ENCODE data around the gene FARSB.

FARSB gene

DNA sequence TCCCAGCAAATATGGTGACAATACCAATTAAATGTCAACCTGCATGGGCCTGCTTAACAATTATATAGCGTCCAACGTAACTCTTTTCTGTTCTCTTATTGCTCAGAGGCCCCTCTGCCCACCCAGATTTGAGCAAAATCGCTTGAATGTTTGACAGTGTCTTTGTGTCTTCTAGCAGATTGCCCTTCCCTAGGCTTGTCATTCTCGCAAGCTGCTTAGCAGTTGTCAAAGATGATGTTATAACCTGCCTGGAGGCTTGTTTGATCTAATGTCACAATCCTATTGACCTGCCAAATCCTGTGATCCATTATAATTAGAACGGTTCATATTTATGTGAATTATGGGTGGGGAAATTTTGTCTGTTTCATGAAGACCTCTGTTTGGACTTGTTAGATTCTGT lies 108.8 kb downstream of the FARSB start:
- no peak overlapping the region for H3K27ac ChIP-seq (ENCODE audit: low read length)
- H3K27me3 ChIP-seq (ENCODE audit: low read depth, low read length): no peaks in the 10 kb centered on the region
- no peak overlapping the region for H3K4me3 ChIP-seq (ENCODE audit: low read depth in 1 of 2, low read length in 2 of 2)
- no peaks in the 10 kb centered on the region for H3K36me3 ChIP-seq (ENCODE audit: control insufficient read depth in 1 of 2, insufficient read depth in 2 of 2, low read length in 2 of 2)
- peaks cover 5 to 22% of the 10 kb centered on the region in 2 donors for H3K4me1 ChIP-seq (ENCODE audit: control insufficient read depth in 1 of 2, insufficient read depth in 2 of 2, low read length in 2 of 2)
- no peaks in the 10 kb centered on the region for H3K9me3 ChIP-seq (ENCODE audit: control insufficient read depth in 1 of 2, low read length in 2 of 2)

DNA sequence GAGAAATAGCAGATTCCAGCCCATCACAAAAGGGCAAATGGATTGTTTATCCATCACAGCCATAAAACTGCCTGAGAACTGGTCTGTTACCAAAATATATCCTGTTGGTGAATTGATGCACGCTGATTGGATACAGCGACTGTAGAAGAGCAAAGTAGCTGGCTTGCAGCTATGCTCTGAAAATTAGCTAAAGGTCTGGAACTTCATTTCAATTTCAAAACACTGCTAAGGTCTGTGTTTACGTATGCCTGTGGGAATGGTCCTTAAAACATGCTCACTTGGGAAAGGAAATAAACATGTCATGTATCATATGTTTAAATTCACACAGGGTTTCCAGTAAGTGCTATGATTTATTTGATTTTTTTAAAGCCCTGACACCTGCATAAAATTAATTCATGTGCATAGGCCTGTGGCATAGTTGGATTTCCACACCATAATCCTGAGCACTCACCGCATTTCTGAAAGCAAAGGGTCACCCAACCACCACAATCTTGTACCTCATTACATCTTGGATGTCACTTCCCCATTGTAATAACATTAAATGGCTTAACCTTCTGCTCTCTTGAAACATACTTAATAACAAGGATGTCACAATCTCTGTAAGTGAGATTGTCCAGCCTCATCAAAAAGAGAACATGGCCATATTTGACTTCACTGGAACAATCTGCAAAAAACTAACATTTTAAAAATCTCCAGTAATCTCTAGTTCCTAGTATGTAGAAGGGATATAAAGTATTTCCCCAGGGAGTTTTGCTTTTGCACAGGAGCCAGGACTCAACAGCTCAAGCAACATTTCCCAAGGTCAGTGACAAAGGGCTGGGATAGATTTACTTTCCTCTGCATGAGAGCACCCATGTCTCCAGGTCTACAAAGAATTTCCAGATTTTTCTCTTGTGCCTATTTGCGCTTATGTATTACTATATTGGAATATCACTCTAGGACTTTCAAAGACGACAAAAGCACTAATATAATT lies 109.8 kb downstream of the FARSB start:
- Histone ChIP-seq H3K27ac (ENCODE audit: low read length) (no peak overlapping the region), H3K4me3 (ENCODE audit: low read depth in 1 of 2, low read length in 2 of 2) (no peak overlapping the region), H3K4me1 (ENCODE audit: control insufficient read depth in 1 of 2, insufficient read depth in 2 of 2, low read length in 2 of 2) (peaks cover 5 to 22% of the 10 kb centered on the region in 2 donors), H3K36me3 (ENCODE audit: control insufficient read depth in 1 of 2, insufficient read depth in 2 of 2, low read length in 2 of 2) (no peaks in the 10 kb centered on the region), H3K27me3 (ENCODE audit: low read depth, low read length) (no peaks in the 10 kb centered on the region), H3K9me3 (ENCODE audit: control insufficient read depth in 1 of 2, low read length in 2 of 2) (no peaks in the 10 kb centered on the region)

DNA sequence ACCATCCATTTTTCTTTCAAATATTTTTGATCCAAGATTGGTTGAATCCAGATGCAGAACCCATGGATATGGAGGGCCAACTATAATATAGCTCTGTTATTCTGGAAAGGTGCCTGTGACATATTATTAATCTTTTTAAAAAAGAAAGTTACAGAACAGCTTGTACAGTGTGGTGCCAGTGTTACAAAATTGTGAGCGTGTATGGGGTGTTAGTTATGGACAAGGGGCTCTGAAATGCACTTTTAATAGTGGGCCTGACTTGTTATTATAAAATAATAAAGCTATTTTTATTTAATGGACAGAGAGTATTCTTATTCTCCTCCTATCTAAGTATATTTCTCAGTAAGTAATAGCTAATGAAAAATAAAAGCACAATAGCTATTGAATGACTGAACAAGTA lies 111.2 kb downstream of the FARSB start:
- Histone ChIP-seq H3K27ac (ENCODE audit: low read length) (no peak overlapping the region), H3K4me3 (ENCODE audit: low read depth in 1 of 2, low read length in 2 of 2) (no peak overlapping the region), H3K9me3 (ENCODE audit: control insufficient read depth in 1 of 2, low read length in 2 of 2) (no peaks in the 10 kb centered on the region), H3K36me3 (ENCODE audit: control insufficient read depth in 1 of 2, insufficient read depth in 2 of 2, low read length in 2 of 2) (no peaks in the 10 kb centered on the region), H3K27me3 (ENCODE audit: low read depth, low read length) (no peaks in the 10 kb centered on the region), H3K4me1 (ENCODE audit: control insufficient read depth in 1 of 2, insufficient read depth in 2 of 2, low read length in 2 of 2) (peaks cover 5 to 22% of the 10 kb centered on the region in 2 donors)

DNA sequence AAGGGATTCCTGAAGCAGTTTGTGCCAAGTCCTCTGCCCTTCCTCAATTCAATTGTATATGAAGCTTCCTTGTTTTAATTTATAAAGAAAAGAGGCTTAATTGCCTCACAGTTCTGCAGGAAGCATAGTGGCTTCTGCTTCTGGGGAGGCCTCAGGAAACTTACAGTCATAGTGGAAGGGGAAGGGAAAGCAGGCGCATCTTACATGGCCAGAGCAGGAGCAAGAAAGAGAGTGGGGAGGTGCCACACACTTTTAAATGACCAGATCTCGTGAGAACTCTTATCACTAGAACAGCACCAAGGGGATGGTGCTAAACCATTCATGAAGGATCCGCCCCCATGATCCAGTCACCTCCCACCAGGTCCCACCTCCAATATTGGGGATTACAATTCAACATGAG lies 117.4 kb downstream of the FARSB start:
- no peaks in the 10 kb centered on the region for H3K36me3 ChIP-seq (ENCODE audit: control insufficient read depth in 1 of 2, insufficient read depth in 2 of 2, low read length in 2 of 2)
- no peaks in the 10 kb centered on the region for H3K9me3 ChIP-seq (ENCODE audit: control insufficient read depth in 1 of 2, low read length in 2 of 2)
- no peak overlapping the region for H3K4me3 ChIP-seq (ENCODE audit: low read depth in 1 of 2, low read length in 2 of 2)
- no peaks in the 10 kb centered on the region for H3K27me3 ChIP-seq (ENCODE audit: low read depth, low read length)
- no peaks in the 10 kb centered on the region for H3K4me1 ChIP-seq (ENCODE audit: control insufficient read depth in 1 of 2, insufficient read depth in 2 of 2, low read length in 2 of 2)
- no peak overlapping the region for H3K27ac ChIP-seq (ENCODE audit: low read length)

DNA sequence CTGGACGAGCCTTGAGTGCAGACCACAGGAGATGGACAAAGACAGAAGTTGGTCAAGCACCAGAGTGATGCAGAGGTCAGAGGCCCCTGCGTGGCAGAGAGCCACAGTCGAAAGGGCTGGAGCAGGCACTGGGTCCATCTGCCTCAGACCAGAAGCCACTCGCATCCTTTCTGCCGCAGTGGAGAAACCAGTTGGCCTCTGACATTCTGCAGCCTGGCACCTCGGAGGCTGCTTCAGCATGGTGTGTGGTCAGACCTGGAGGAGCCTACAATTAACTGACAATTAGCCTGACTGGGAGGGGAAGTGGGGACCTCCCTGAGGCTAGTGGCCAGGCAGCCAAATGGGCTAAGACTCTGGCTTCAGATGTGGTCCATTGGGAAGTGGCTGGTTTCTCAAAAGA lies 120.4 kb downstream of the FARSB start:
- H3K27me3 ChIP-seq (ENCODE audit: low read depth, low read length): no peaks in the 10 kb centered on the region
- no peak overlapping the region for H3K4me3 ChIP-seq (ENCODE audit: low read depth in 1 of 2, low read length in 2 of 2)
- no peaks in the 10 kb centered on the region for H3K9me3 ChIP-seq (ENCODE audit: control insufficient read depth in 1 of 2, low read length in 2 of 2)
- H3K36me3 ChIP-seq (ENCODE audit: control insufficient read depth in 1 of 2, insufficient read depth in 2 of 2, low read length in 2 of 2): no peaks in the 10 kb centered on the region
- H3K27ac ChIP-seq (ENCODE audit: low read length): no peak overlapping the region
- H3K4me1 ChIP-seq (ENCODE audit: control insufficient read depth in 1 of 2, insufficient read depth in 2 of 2, low read length in 2 of 2): no peaks in the 10 kb centered on the region

DNA sequence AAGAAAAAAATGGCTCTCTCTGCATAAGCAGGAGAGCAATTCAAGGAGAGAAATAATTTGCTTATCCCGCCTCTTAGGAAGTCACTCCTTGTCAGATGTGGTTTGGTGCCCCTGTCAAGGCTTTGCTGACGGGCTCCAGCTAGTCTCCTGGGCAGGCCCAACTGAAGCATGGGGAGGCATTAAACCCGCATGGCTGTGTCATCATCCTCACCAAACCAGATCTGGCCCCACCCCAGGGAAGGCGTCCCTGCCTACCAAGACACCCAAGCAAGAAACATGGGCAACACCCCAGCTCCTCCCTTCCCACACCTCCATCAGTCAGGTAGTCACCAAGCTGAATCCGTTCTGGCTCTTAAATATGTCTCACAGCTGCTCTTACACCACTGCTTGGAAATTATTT lies 123.6 kb downstream of the FARSB start:
- no peaks in the 10 kb centered on the region for H3K36me3 ChIP-seq (ENCODE audit: control insufficient read depth in 1 of 2, insufficient read depth in 2 of 2, low read length in 2 of 2)
- peaks cover 0 to 3% of the 10 kb centered on the region in 2 donors for H3K9me3 ChIP-seq (ENCODE audit: control insufficient read depth in 1 of 2, low read length in 2 of 2)
- H3K4me3 ChIP-seq (ENCODE audit: low read depth in 1 of 2, low read length in 2 of 2): no peak overlapping the region
- no peak overlapping the region for H3K27ac ChIP-seq (ENCODE audit: low read length)
- no peaks in the 10 kb centered on the region for H3K27me3 ChIP-seq (ENCODE audit: low read depth, low read length)
- H3K4me1 ChIP-seq (ENCODE audit: control insufficient read depth in 1 of 2, insufficient read depth in 2 of 2, low read length in 2 of 2): no peaks in the 10 kb centered on the region

DNA sequence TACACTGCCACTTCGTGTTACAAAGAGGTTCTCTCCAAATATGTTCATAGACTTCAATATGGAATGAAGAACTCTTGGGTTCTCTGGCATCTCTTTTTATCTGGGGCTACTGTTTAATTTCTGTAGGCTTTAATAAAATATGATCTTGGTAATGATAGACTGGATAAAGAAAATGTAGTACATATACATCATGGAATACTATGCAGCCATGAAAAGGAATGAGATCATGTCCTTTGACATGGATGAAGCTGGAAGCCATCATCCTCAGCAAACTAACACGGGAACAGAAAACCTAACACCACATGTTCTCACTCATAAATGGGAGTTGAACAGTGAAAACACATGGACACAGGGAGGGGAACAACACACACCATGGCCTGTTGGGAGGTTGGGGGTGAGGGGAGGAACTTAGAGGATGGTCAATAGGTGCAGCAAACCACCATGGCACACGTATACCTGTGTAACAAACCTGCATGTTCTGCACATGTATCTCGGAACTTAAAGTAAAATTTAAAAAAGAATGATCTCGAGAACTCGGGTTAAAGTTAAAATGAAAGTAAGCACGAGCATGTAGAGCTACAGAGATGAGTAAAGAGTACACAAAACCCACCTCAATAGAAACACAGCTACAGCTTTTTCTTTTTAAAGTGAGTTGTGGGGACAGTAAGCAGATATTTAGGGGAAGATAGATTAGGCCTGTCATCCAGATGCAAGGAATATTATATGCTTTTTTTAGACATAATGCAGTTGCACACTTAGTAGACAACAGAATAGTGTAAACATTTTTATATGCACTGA lies 129.2 kb downstream of the FARSB start:
- H3K27ac ChIP-seq (ENCODE audit: low read length): no peak overlapping the region
- peaks cover 0 to 3% of the 10 kb centered on the region in 2 donors for H3K9me3 ChIP-seq (ENCODE audit: control insufficient read depth in 1 of 2, low read length in 2 of 2)
- no peaks in the 10 kb centered on the region for H3K27me3 ChIP-seq (ENCODE audit: low read depth, low read length)
- no peaks in the 10 kb centered on the region for H3K4me1 ChIP-seq (ENCODE audit: control insufficient read depth in 1 of 2, insufficient read depth in 2 of 2, low read length in 2 of 2)
- H3K36me3 ChIP-seq (ENCODE audit: control insufficient read depth in 1 of 2, insufficient read depth in 2 of 2, low read length in 2 of 2): no peaks in the 10 kb centered on the region
- no peak overlapping the region for H3K4me3 ChIP-seq (ENCODE audit: low read depth in 1 of 2, low read length in 2 of 2)

DNA sequence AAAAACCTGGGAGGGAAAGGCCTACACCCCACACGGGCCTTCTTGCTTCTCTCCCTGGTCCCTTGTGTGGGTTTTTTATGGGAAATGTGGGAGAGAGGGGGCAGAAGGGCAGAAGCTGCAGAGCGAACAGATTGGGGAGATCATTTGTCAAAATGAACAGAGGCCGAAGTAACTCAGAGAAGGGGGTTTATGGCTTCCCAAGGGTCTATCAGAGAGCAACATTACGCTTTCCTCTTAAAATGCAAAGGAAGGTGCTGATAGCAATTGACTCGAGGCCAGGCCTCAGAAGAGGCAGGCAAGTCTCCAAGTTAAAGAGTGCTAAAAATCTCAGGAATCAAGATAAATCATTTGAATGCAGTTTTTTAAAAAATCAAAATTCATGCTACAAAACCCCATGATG lies 130.1 kb downstream of the FARSB start:
- Histone ChIP-seq H3K4me1 (ENCODE audit: control insufficient read depth in 1 of 2, insufficient read depth in 2 of 2, low read length in 2 of 2) (no peaks in the 10 kb centered on the region), H3K9me3 (ENCODE audit: control insufficient read depth in 1 of 2, low read length in 2 of 2) (peaks cover 0 to 3% of the 10 kb centered on the region in 2 donors), H3K27me3 (ENCODE audit: low read depth, low read length) (no peaks in the 10 kb centered on the region)

DNA sequence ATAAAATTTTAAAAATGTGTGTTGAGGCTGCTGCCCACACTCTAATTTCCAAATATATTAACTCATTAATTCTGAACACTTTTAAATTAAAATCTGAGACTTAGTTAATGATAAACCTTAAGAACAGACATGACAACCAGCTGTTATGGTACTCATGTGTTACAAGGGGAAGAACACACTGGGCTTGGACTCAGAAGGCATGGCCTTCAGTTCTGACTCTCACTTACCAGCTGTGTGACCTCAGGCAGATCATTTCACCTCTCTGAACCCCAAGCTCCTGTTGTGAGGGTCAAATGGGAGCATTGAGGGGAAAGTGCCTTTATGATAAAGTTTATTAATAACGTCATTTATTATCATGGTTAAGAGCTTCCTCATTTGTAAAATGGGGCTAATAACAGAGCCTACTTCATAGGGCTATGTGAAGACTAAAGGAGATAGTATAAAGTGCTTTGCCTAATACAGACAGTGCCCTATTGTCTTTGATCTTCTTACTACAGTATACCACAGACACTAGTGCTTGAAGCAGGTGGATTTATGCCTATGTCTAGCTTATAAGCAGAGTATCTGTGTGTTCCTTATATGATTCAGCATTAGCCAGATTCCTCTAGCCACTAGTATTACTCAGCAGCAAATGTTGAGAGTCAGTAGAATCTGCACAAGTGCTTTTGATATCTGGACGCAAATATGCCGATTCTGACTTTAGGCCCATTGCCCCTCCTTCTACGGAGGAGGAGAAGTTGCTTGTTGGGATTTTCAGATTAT lies 131.9 kb downstream of the FARSB start:
- no peak overlapping the region for H3K27ac ChIP-seq (ENCODE audit: low read length)
- no peaks in the 10 kb centered on the region for H3K36me3 ChIP-seq (ENCODE audit: control insufficient read depth in 1 of 2, insufficient read depth in 2 of 2, low read length in 2 of 2)
- no peak overlapping the region for H3K4me3 ChIP-seq (ENCODE audit: low read depth in 1 of 2, low read length in 2 of 2)
- no peaks in the 10 kb centered on the region for H3K27me3 ChIP-seq (ENCODE audit: low read depth, low read length)
- no peaks in the 10 kb centered on the region for H3K9me3 ChIP-seq (ENCODE audit: control insufficient read depth in 1 of 2, low read length in 2 of 2)
- no peaks in the 10 kb centered on the region for H3K4me1 ChIP-seq (ENCODE audit: control insufficient read depth in 1 of 2, insufficient read depth in 2 of 2, low read length in 2 of 2)

More for the DNA sequence above, 130.1 kb downstream of the FARSB start:
- Histone ChIP-seq H3K36me3 (ENCODE audit: control insufficient read depth in 1 of 2, insufficient read depth in 2 of 2, low read length in 2 of 2) (no peaks in the 10 kb centered on the region), H3K4me3 (ENCODE audit: low read depth in 1 of 2, low read length in 2 of 2) (no peak overlapping the region), H3K27ac (ENCODE audit: low read length) (no peak overlapping the region)

DNA sequence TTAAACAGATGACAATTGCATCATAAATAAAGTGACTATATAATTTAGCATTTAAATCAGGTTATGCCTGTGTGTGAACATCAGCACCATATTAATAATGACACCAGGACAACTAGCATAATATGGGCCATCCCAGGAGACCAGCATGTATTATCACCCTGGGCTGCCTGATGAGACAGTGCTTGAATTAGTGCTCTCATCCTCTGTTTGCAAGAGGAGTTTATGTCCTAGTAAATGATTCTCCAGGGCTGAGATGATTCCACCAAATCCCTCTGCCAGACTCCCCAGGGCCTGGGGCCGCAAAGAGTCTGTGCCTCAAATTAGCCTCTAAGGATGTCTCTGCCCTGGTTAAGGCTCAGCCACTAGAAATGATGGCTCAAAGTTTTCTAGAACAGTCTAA lies 133.8 kb downstream of the FARSB start:
- H3K9me3 ChIP-seq (ENCODE audit: control insufficient read depth in 1 of 2, low read length in 2 of 2): no peaks in the 10 kb centered on the region
- no peaks in the 10 kb centered on the region for H3K36me3 ChIP-seq (ENCODE audit: control insufficient read depth in 1 of 2, insufficient read depth in 2 of 2, low read length in 2 of 2)
- H3K4me3 ChIP-seq (ENCODE audit: low read depth in 1 of 2, low read length in 2 of 2): no peak overlapping the region
- no peaks in the 10 kb centered on the region for H3K4me1 ChIP-seq (ENCODE audit: control insufficient read depth in 1 of 2, insufficient read depth in 2 of 2, low read length in 2 of 2)
- no peak overlapping the region for H3K27ac ChIP-seq (ENCODE audit: low read length)
- no peaks in the 10 kb centered on the region for H3K27me3 ChIP-seq (ENCODE audit: low read depth, low read length)

DNA sequence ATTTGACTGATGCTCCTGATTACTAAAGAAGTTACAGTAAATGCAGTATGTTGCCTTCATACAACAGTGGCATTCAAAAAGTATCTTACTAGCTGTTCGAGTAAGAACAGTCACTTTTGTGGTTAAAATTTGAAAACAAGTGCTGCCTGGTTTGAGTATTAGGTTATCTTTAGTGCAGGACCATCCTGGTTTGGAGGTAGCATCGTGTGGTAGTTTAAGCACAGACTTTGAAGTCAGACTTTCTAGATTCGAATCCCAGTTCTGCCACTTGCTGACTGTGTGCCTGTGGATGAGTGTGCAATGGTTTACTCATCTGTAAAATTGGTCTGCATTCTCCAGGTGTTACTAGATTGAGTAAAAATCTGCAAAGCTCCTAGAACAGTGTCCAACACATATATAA lies 134.8 kb downstream of the FARSB start:
- H3K36me3 ChIP-seq (ENCODE audit: control insufficient read depth in 1 of 2, insufficient read depth in 2 of 2, low read length in 2 of 2): no peaks in the 10 kb centered on the region
- H3K27me3 ChIP-seq (ENCODE audit: low read depth, low read length): no peaks in the 10 kb centered on the region
- H3K27ac ChIP-seq (ENCODE audit: low read length): no peak overlapping the region
- no peak overlapping the region for H3K4me3 ChIP-seq (ENCODE audit: low read depth in 1 of 2, low read length in 2 of 2)
- H3K4me1 ChIP-seq (ENCODE audit: control insufficient read depth in 1 of 2, insufficient read depth in 2 of 2, low read length in 2 of 2): no peaks in the 10 kb centered on the region
- no peaks in the 10 kb centered on the region for H3K9me3 ChIP-seq (ENCODE audit: control insufficient read depth in 1 of 2, low read length in 2 of 2)

Data from muscle layer of duodenum (tissue), 2 donors.